Measurements from ENCODE around the gene PLCB4. TPM values are rescaled to one million over a fixed set of nuclear protein-coding genes. Genes with fewer than 3 reads are reported as not detected.

PLCB4 gene
- total RNA-seq, 2 experiments from 2014 or later = 0.06 TPM; not detected in 1

- DNase-seq = no peak
- Histone ChIP-seq H3K27me3 (ENCODE audit: control insufficient read depth in 1 of 2, insufficient read depth in 2 of 2, low read length in 2 of 2) (no peaks in the 10 kb centered on the region), H3K27ac (ENCODE audit: low read depth in 1 of 2, low read length in 2 of 2) (no peak overlapping the region), H3K4me3 (ENCODE audit: low read length) (no peak overlapping the region), H3K4me1 (ENCODE audit: insufficient read depth, low read length) (no peaks in the 10 kb centered on the region), H3K36me3 (ENCODE audit: insufficient read depth, low read length) (no peaks in the 10 kb centered on the region), H3K9me3 (ENCODE audit: control insufficient read depth in 1 of 2, insufficient read depth in 1 of 2, low read length in 2 of 2) (peaks cover 0 to 4% of the 10 kb centered on the region in 2 experiments)
- Mint-ChIP-seq H3K36me3 (ENCODE audit: low read depth) (no peaks in the 10 kb centered on the region), H3K27ac (no peak overlapping the region), H3K4me3 (no peak overlapping the region), H3K9me3 (no peaks in the 10 kb centered on the region), H3K27me3 (no peaks in the 10 kb centered on the region), H3K4me1 (ENCODE audit: low read depth) (no peaks in the 10 kb centered on the region)
- intact Hi-C loops (cut with DNase I, micrococcal nuclease) = no loop called here
- ChIA-PET CTCF (no interaction called here), POLR2A (no interaction called here)
- TF ChIP-seq CTCF (IDR thresholded peaks at IDR 0.05) = no peak
- no peak for ATAC-seq (ENCODE audit: poor library complexity)
Observed at GRCh38 chr20:9349249-9349648, 280.4 kb downstream of the PLCB4 start.

GRCh38 chr20:9352739-9353138, 283.9 kb downstream of the PLCB4 start:
- DNase-seq (no peak), ATAC-seq (ENCODE audit: poor library complexity) (no peak)
- Histone ChIP-seq H3K9me3 (ENCODE audit: control insufficient read depth in 1 of 2, insufficient read depth in 1 of 2, low read length in 2 of 2) (peaks cover 0 to 7% of the 10 kb centered on the region in 2 experiments), H3K4me3 (ENCODE audit: low read length) (no peak overlapping the region), H3K27ac (ENCODE audit: low read depth in 1 of 2, low read length in 2 of 2) (no peak overlapping the region), H3K27me3 (ENCODE audit: control insufficient read depth in 1 of 2, insufficient read depth in 2 of 2, low read length in 2 of 2) (no peaks in the 10 kb centered on the region), H3K4me1 (ENCODE audit: insufficient read depth, low read length) (no peaks in the 10 kb centered on the region), H3K36me3 (ENCODE audit: insufficient read depth, low read length) (no peaks in the 10 kb centered on the region)
- intact Hi-C loops (cut with DNase I, micrococcal nuclease) = loop anchor here in 1 of 2 experiments (10.0 kb wide), 1 partner anchor 62 kb away; no protein-coding TSS in a partner anchor
- Mint-ChIP-seq H3K4me3 (no peak overlapping the region), H3K27me3 (no peaks in the 10 kb centered on the region), H3K4me1 (ENCODE audit: low read depth) (no peaks in the 10 kb centered on the region), H3K27ac (no peak overlapping the region), H3K36me3 (ENCODE audit: low read depth) (no peaks in the 10 kb centered on the region), H3K9me3 (no peaks in the 10 kb centered on the region)
- ChIA-PET POLR2A (no interaction called here), CTCF (no interaction called here)
- TF ChIP-seq CTCF (IDR thresholded peaks at IDR 0.05) = no peak

- peaks cover 0 to 7% of the 10 kb centered on the region in 2 experiments for H3K9me3 ChIP-seq (ENCODE audit: control insufficient read depth in 1 of 2, insufficient read depth in 1 of 2, low read length in 2 of 2)
- ChIA-PET POLR2A (no interaction called here), CTCF (no interaction called here)
- no peaks in the 10 kb centered on the region for H3K27me3 Mint-ChIP-seq
- no peaks in the 10 kb centered on the region for H3K36me3 ChIP-seq (ENCODE audit: insufficient read depth, low read length)
- no peak overlapping the region for H3K4me3 ChIP-seq (ENCODE audit: low read length)
- H3K27me3 ChIP-seq (ENCODE audit: control insufficient read depth in 1 of 2, insufficient read depth in 2 of 2, low read length in 2 of 2) = no peaks in the 10 kb centered on the region
- no peak for TF ChIP-seq CTCF (IDR thresholded peaks at IDR 0.05)
- no peak overlapping the region for H3K27ac Mint-ChIP-seq
- H3K36me3 Mint-ChIP-seq (ENCODE audit: low read depth) = no peaks in the 10 kb centered on the region
- no peaks in the 10 kb centered on the region for H3K4me1 ChIP-seq (ENCODE audit: insufficient read depth, low read length)
- intact Hi-C loops (cut with DNase I, micrococcal nuclease) = loop anchor here in 1 of 2 experiments (10.0 kb wide), 1 partner anchor 61 kb away; no protein-coding TSS in a partner anchor
- no peak overlapping the region for H3K4me3 Mint-ChIP-seq
- DNase-seq (no peak), ATAC-seq (ENCODE audit: poor library complexity) (no peak)
- no peak overlapping the region for H3K27ac ChIP-seq (ENCODE audit: low read depth in 1 of 2, low read length in 2 of 2)
- no peaks in the 10 kb centered on the region for H3K9me3 Mint-ChIP-seq
- H3K4me1 Mint-ChIP-seq (ENCODE audit: low read depth) = no peaks in the 10 kb centered on the region
Observed at GRCh38 chr20:9353180-9353915, 284.5 kb downstream of the PLCB4 start.

Measured in CD4-positive, alpha-beta T cell (primary cell).